Endodermal cell (in vitro differentiated cells): ENCODE data around the gene SCUBE1. TPM values are rescaled to one million over a fixed set of nuclear protein-coding genes. Genes with fewer than 3 reads are reported as not detected.
A peak's percentile ranks its signal among the peaks of the same experiment; 100 is the strongest.

Experiments
- DNase-seq: peaks from one replicate; pipeline ENCODE4 v3.0.0-alpha.2; 2017
- H3K27ac ChIP-seq: 2 replicates; pipeline ENCODE4 v1.5.1; 2013; ENCODE audit warnings: mild to moderate bottlenecking, low read depth, low read length, moderate library complexity
- H3K27me3 ChIP-seq: 2 replicates; pipeline ENCODE4 v1.6.1; 2013; ENCODE audit warnings: mild to moderate bottlenecking, low read length, moderate library complexity; ENCODE audit not compliant: insufficient read depth, control insufficient read depth, poor library complexity, severe bottlenecking
- H3K36me3 ChIP-seq: 2 replicates; pipeline ENCODE4 v1.7.0; 2013; ENCODE audit warnings: mild to moderate bottlenecking, low read length, moderate library complexity; ENCODE audit not compliant: control insufficient read depth, insufficient read depth
- H3K4me1 ChIP-seq: one replicate; pipeline ENCODE4 v1.7.0; 2013; ENCODE audit warnings: low read length; ENCODE audit not compliant: control insufficient read depth, insufficient read depth
- H3K4me3 ChIP-seq: 2 replicates; pipeline ENCODE4 v1.5.1; 2013; ENCODE audit warnings: mild to moderate bottlenecking, low read length, moderate library complexity
- H3K9ac ChIP-seq: 2 replicates; pipeline ENCODE4 v1.6.1; 2013; ENCODE audit warnings: mild to moderate bottlenecking, low read length, moderate library complexity; ENCODE audit not compliant: poor library complexity, severe bottlenecking; ENCODE audit errors: extremely low read depth
- H3K9me3 ChIP-seq: 2 replicates; pipeline ENCODE4 v1.6.1; 2013; ENCODE audit warnings: mild to moderate bottlenecking, low read length, moderate library complexity; ENCODE audit not compliant: control insufficient read depth
- H3K27ac Mint-ChIP-seq: 2 replicates; pipeline ENCODE4 v1.8.0; 2020; ENCODE audit warnings: mixed read lengths
- H3K27me3 Mint-ChIP-seq: 2 replicates; pipeline ENCODE4 v1.8.0; 2021; ENCODE audit warnings: mild to moderate bottlenecking, mixed read lengths; ENCODE audit not compliant: insufficient read depth
- H3K36me3 Mint-ChIP-seq: 2 replicates; pipeline ENCODE4 v1.8.0; 2020; ENCODE audit warnings: low read depth, mixed read lengths
- H3K4me1 Mint-ChIP-seq: 2 replicates; pipeline ENCODE4 v1.8.0; 2020; ENCODE audit warnings: mixed read lengths
- H3K4me3 Mint-ChIP-seq: 2 replicates; pipeline ENCODE4 v1.8.0; 2020; ENCODE audit warnings: mild to moderate bottlenecking, moderate library complexity, mixed read lengths
- H3K9me3 Mint-ChIP-seq: 2 replicates; pipeline ENCODE4 v1.8.0; 2020; ENCODE audit warnings: mild to moderate bottlenecking, mixed read lengths
- WGBS, 2 experiments: methylation state at CpG; one replicate each; pipeline versions ENCODE4 v1.1.5 to v1.1.7; 2013; ENCODE audit warnings: missing lambda C conversion rate in 2 of 2, mixed read lengths in 1 of 2; ENCODE audit not compliant: insufficient coverage in 1 of 2, insufficient read length in 1 of 2; 5-methylcytosine and 5-hydroxymethylcytosine counted together
- total RNA-seq, 2 donors: library from RNA; stranded (reverse); fragmentation: NEBNext Ultra II Directional in 1 of 2; extraction: Animal tissue kit (Norgen Biotek cat#: 25700) in 1 of 2; gene quantifications; 2 replicates in 1 of 2; 3 replicates in 1 of 2; pipeline ENCODE4 v1.2.1, GENCODE V29; 2021
- TF ChIP-seq, protein P1 (sequence below): fragments of 200-600 bp; sonication (generic); conservative IDR thresholded peaks from 2 replicates; pipeline ENCODE4 v1.5.0; 2021; ENCODE audit warnings: antibody characterized with exemption, mild to moderate bottlenecking

Gene SCUBE1
- total RNA-seq, 2 donors from 2014 or later, result 0.13 to 0.95 TPM

GRCh38 chr22:43238526-43239006 is 104.6 kb downstream of the SCUBE1 start:
- no peaks in the 10 kb centered on the region for H3K27me3 Mint-ChIP-seq
- H3K27ac Mint-ChIP-seq, result no peak overlapping the region
- no peaks in the 10 kb centered on the region for H3K36me3 ChIP-seq
- no peaks in the 10 kb centered on the region for H3K27me3 ChIP-seq
- TF ChIP-seq, protein P1, sequence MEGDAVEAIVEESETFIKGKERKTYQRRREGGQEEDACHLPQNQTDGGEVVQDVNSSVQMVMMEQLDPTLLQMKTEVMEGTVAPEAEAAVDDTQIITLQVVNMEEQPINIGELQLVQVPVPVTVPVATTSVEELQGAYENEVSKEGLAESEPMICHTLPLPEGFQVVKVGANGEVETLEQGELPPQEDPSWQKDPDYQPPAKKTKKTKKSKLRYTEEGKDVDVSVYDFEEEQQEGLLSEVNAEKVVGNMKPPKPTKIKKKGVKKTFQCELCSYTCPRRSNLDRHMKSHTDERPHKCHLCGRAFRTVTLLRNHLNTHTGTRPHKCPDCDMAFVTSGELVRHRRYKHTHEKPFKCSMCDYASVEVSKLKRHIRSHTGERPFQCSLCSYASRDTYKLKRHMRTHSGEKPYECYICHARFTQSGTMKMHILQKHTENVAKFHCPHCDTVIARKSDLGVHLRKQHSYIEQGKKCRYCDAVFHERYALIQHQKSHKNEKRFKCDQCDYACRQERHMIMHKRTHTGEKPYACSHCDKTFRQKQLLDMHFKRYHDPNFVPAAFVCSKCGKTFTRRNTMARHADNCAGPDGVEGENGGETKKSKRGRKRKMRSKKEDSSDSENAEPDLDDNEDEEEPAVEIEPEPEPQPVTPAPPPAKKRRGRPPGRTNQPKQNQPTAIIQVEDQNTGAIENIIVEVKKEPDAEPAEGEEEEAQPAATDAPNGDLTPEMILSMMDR, result no peak
- no peaks in the 10 kb centered on the region for H3K9me3 ChIP-seq
- DNase-seq, result no peak
- no peaks in the 10 kb centered on the region for H3K4me1 ChIP-seq
- H3K9ac ChIP-seq, result no peak overlapping the region
- H3K4me3 ChIP-seq, result no peak overlapping the region
- H3K4me1 Mint-ChIP-seq, result no peaks in the 10 kb centered on the region
- no peaks in the 10 kb centered on the region for H3K36me3 Mint-ChIP-seq
- no peak overlapping the region for H3K4me3 Mint-ChIP-seq
- H3K9me3 Mint-ChIP-seq, result no peaks in the 10 kb centered on the region
- WGBS, 2 experiments, result 89 to 96% methylated on average over 15 to 19 of the region's 19 CpGs
- no peak overlapping the region for H3K27ac ChIP-seq

- Histone ChIP-seq H3K9me3 (no peaks in the 10 kb centered on the region), H3K27me3 (no peaks in the 10 kb centered on the region), H3K4me1 (no peaks in the 10 kb centered on the region), H3K36me3 (no peaks in the 10 kb centered on the region), H3K4me3 (no peak overlapping the region), H3K27ac (no peak overlapping the region), H3K9ac (no peak overlapping the region)
- H3K27ac Mint-ChIP-seq, result no peak overlapping the region
- H3K36me3 Mint-ChIP-seq, result no peaks in the 10 kb centered on the region
- no peaks in the 10 kb centered on the region for H3K4me1 Mint-ChIP-seq
- H3K27me3 Mint-ChIP-seq, result no peaks in the 10 kb centered on the region
- H3K9me3 Mint-ChIP-seq, result no peaks in the 10 kb centered on the region
- WGBS, 2 experiments, result 87 to 89% methylated on average over 8 to 9 of the region's 9 CpGs
- no peak overlapping the region for H3K4me3 Mint-ChIP-seq
- TF ChIP-seq, protein P1, result no peak
- no peak for DNase-seq
These were observed 105.9 kb downstream of the SCUBE1 start for GRCh38 chr22:43237280-43237679.

DNA sequence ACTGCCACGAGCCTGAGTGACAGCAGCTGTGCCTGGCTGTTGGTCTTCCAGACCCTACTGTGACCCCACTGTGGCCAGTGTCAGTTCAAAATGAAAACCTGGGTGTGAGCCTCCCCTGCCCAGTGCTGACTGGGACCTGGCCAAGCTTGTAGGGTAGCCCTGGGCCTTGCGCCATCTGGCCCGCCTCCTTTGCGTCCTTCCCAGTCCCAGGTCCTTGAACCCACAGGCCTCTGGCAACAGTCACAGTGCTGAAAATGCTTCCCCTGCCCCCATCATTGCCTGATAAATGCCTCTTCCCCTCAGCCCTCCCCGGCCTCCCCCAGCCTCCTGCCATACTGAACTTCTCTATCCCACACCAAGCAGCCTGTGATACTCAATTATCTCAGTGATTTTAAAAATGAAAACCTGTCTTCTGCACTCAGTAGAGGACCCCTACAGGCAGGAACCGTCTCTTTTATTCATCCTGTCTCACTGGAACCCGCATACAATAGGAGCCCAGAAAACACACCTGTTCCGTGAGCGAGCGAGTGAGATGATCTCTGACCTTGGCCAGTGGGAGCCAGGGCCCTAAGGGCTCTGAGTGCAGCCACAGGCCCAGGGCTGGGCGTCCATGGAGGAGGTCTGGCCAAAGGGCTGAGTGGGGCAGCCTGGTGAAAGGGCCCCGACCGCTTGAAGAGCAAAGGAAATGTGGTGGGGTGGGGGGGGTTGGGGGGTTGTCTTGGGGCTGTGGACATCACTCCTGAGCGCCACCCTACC is 106.6 kb downstream of the SCUBE1 start:
- H3K27ac Mint-ChIP-seq, result no peak overlapping the region

More for the DNA sequence above, 106.6 kb downstream of the SCUBE1 start:
- TF ChIP-seq, protein P1, result no peak
- Mint-ChIP-seq H3K9me3 (no peaks in the 10 kb centered on the region), H3K4me3 (no peak overlapping the region), H3K4me1 (no peaks in the 10 kb centered on the region), H3K27me3 (no peaks in the 10 kb centered on the region), H3K36me3 (no peaks in the 10 kb centered on the region)
- no peaks in the 10 kb centered on the region for H3K9me3 ChIP-seq
- H3K27ac ChIP-seq, result peak overlapping the region; percentile 100
- DNase-seq, result no peak
- no peaks in the 10 kb centered on the region for H3K4me1 ChIP-seq
- no peaks in the 10 kb centered on the region for H3K27me3 ChIP-seq
- 81 to 82% methylated on average over 9 to 14 of the region's 14 CpGs for WGBS, 2 experiments
- no peaks in the 10 kb centered on the region for H3K36me3 ChIP-seq
- no peak overlapping the region for H3K9ac ChIP-seq
- H3K4me3 ChIP-seq, result no peak overlapping the region
